GM12892 (cell line): ENCODE results near the gene RFX6.

ENCODE experiments used
- POLR2A ChIP-seq: IDR thresholded peaks from 2 replicates; pipeline ENCODE4 v1.6.1; 2011; ENCODE audit warnings: low read depth, low read length, control low read depth
- POLR2AphosphoS5 ChIP-seq: IDR thresholded peaks from 2 replicates; pipeline ENCODE4 v1.6.1; 2011; ENCODE audit warnings: low read depth, low read length, control low read depth

GRCh38 chr6:116836606-116837342, 40.3 kb upstream of the RFX6 start:
- TF ChIP-seq POLR2A (no peak), POLR2AphosphoS5 (no peak)
